Mesendoderm (in vitro differentiated cells): ENCODE data around the gene ABLIM1.

Source experiments
- DNase-seq: peaks from one replicate; pipeline ENCODE4 v3.0.0; 2013
- H2AK5ac ChIP-seq: 2 replicates; pipeline ENCODE4 v1.6.1; 2013; ENCODE audit warnings: low read length, inconsistent platforms
- H2BK120ac ChIP-seq: 2 replicates; pipeline ENCODE4 v1.6.1; 2013; ENCODE audit warnings: low read depth, mild to moderate bottlenecking, low read length, moderate library complexity, mixed read lengths
- H2BK15ac ChIP-seq: replicated peaks from 2 replicates; pipeline ENCODE4 v1.6.1; 2013; ENCODE audit warnings: low read depth, mild to moderate bottlenecking, moderate library complexity
- H2BK5ac ChIP-seq: 2 replicates; pipeline ENCODE4 v1.6.1; 2013; ENCODE audit warnings: low read length, inconsistent platforms
- H3K18ac ChIP-seq: 2 replicates; pipeline ENCODE4 v1.6.1; 2013; ENCODE audit warnings: mild to moderate bottlenecking, low read length, mixed read lengths
- H3K23ac ChIP-seq: one replicate; pipeline ENCODE4 v1.6.1; 2013; ENCODE audit warnings: low read length
- H3K27ac ChIP-seq: 2 replicates; pipeline ENCODE4 v1.5.1; 2013; ENCODE audit warnings: low read depth, mild to moderate bottlenecking, inconsistent platforms, low read length, moderate library complexity
- H3K27me3 ChIP-seq: 2 replicates; pipeline ENCODE4 v1.6.1; 2013; ENCODE audit warnings: low read length, control low read depth, mild to moderate bottlenecking, inconsistent platforms; ENCODE audit not compliant: insufficient read depth, poor library complexity
- H3K36me3 ChIP-seq: 2 replicates; pipeline ENCODE4 v1.6.1; 2013; ENCODE audit warnings: low read length, inconsistent platforms; ENCODE audit not compliant: control insufficient read depth, insufficient read depth
- H3K4ac ChIP-seq: one replicate; pipeline ENCODE4 v1.6.1; 2013; ENCODE audit warnings: low read depth, mild to moderate bottlenecking, low read length, moderate library complexity
- H3K4me1 ChIP-seq: 2 replicates; pipeline ENCODE4 v1.6.1; 2013; ENCODE audit warnings: low read depth, low read length, inconsistent platforms; ENCODE audit not compliant: control insufficient read depth
- H3K4me2 ChIP-seq: 2 replicates; pipeline ENCODE4 v1.6.1; 2013; ENCODE audit warnings: low read length
- H3K4me3 ChIP-seq: 2 replicates; pipeline ENCODE4 v1.5.1; 2013; ENCODE audit warnings: mild to moderate bottlenecking, low read length
- H3K56ac ChIP-seq: one replicate; pipeline ENCODE4 v1.6.1; 2013; ENCODE audit warnings: low read length
- H3K79me1 ChIP-seq: 2 replicates; pipeline ENCODE4 v1.6.1; 2013; ENCODE audit warnings: low read length, inconsistent platforms
- H3K79me2 ChIP-seq: 2 replicates; pipeline ENCODE4 v1.6.1; 2013; ENCODE audit warnings: mild to moderate bottlenecking, low read length; ENCODE audit not compliant: control insufficient read depth, insufficient read depth
- H3K9ac ChIP-seq: 2 replicates; pipeline ENCODE4 v1.6.1; 2013; ENCODE audit warnings: low read length, inconsistent platforms
- H4K5ac ChIP-seq: one replicate; pipeline ENCODE4 v1.6.1; 2013; ENCODE audit warnings: low read length
- H4K8ac ChIP-seq: one replicate; pipeline ENCODE4 v1.6.1; 2013; ENCODE audit warnings: low read depth, mild to moderate bottlenecking, control low read depth, low read length, moderate library complexity
- WGBS: extraction: QIAGEN DNeasy Blood & Tissue Kit; methylation state at CpG from one replicate; pipeline ENCODE4 v1.1.7; 2013; ENCODE audit warnings: low lambda C conversion rate, missing lambda C conversion rate; ENCODE audit not compliant: insufficient coverage; ENCODE audit errors: extremely low coverage; 5-methylcytosine and 5-hydroxymethylcytosine counted together

The ABLIM1 gene

DNA sequence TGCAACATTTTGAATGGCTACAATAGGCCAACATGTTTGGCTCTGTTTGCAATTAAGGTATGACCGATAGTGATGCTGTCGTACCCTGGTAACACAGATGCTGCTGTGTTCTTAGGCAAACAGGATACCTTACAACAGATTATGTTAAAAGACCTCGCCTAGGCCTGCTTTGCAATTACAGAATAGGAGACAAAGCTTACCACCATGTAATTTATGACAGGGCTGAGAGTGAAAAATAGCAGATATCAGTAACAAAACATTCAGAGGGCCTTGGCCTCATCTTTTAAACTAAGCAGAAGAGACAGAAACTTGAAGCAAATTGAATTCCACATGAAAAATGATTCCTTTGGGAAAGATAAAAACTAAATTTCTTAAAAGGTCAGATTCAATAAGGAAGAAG lies 29.4 kb upstream of the ABLIM1 start:
- H2AK5ac ChIP-seq, result no peak overlapping the region
- no peak overlapping the region for H2BK120ac ChIP-seq
- no peak overlapping the region for H3K4me3 ChIP-seq
- H3K36me3 ChIP-seq, result no peaks in the 10 kb centered on the region
- no peaks in the 10 kb centered on the region for H3K27me3 ChIP-seq
- H4K8ac ChIP-seq, result no peak overlapping the region
- H2BK5ac ChIP-seq, result no peak overlapping the region
- peaks cover 2% of the 10 kb centered on the region for H3K4me1 ChIP-seq
- H3K56ac ChIP-seq, result peak overlapping the region; percentile 52
- no peaks in the 10 kb centered on the region for H3K79me1 ChIP-seq
- DNase-seq, result no peak
- no CpG with 5 or more reads among the region's 3 CpGs for WGBS
- no peak overlapping the region for H2BK15ac ChIP-seq
- H3K4ac ChIP-seq, result no peak overlapping the region
- H3K79me2 ChIP-seq, result no peaks in the 10 kb centered on the region
- H3K4me2 ChIP-seq, result no peak overlapping the region
- H3K27ac ChIP-seq, result no peak overlapping the region
- no peak overlapping the region for H3K9ac ChIP-seq
- H4K5ac ChIP-seq, result no peak overlapping the region
- H3K18ac ChIP-seq, result no peak overlapping the region
- no peak overlapping the region for H3K23ac ChIP-seq

DNA sequence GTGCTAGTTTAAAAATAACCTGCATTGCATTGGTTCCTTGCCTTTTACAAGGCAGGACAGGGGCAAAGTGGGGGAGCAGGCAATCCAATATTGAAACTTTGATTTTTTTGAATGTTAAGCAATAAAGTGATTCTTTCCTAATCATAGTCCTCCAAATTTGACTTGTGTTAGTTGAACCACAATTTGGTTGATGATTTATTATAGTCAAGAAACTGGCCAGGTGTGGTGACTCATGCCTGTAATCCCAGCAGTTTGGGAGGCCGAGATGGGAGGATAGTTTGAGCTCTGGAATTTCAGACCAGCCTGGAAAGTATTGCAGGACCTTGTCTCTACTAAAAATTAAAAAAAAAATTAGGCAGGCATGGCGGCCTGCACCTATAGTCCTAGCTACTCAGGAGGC lies 27.9 kb upstream of the ABLIM1 start:
- no peaks in the 10 kb centered on the region for H3K36me3 ChIP-seq
- H3K18ac ChIP-seq, result no peak overlapping the region
- no peak overlapping the region for H2BK5ac ChIP-seq
- H2AK5ac ChIP-seq, result no peak overlapping the region
- H3K56ac ChIP-seq, result no peak overlapping the region
- WGBS, result no CpG with 5 or more reads among the region's 2 CpGs
- H3K27me3 ChIP-seq, result no peaks in the 10 kb centered on the region
- no peak overlapping the region for H3K27ac ChIP-seq
- H3K4me1 ChIP-seq, result peaks cover 2% of the 10 kb centered on the region
- no peaks in the 10 kb centered on the region for H3K79me1 ChIP-seq
- no peak overlapping the region for H3K9ac ChIP-seq
- H3K4me2 ChIP-seq, result no peak overlapping the region
- no peak overlapping the region for H3K4ac ChIP-seq
- no peak for DNase-seq
- peak overlapping the region; percentile 45 for H2BK15ac ChIP-seq
- no peak overlapping the region for H2BK120ac ChIP-seq
- no peak overlapping the region for H4K8ac ChIP-seq
- no peak overlapping the region for H3K23ac ChIP-seq
- no peak overlapping the region for H3K4me3 ChIP-seq
- no peak overlapping the region for H4K5ac ChIP-seq
- H3K79me2 ChIP-seq, result no peaks in the 10 kb centered on the region

DNA sequence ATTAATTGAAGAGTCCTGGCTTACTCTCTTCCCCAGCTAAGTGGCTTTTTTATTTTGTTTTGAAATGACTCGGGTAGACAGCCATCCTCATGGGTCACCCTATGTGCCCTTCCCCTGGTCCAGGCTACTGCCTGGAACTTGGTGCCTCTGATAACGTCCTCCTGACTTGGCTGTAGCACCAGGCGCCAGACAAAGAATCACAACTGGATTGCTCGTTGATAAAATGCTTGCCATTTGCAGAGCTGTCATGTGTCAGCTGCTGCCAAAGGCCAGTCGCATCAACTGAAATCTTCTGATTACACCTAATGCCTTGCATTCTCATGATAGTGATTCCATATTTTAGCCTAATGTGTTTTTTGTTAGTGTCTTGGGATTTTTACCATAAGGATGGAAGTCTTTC lies 27.4 kb upstream of the ABLIM1 start:
- Histone ChIP-seq H3K4ac (no peak overlapping the region), H2BK120ac (no peak overlapping the region), H3K27ac (no peak overlapping the region), H3K79me2 (no peaks in the 10 kb centered on the region), H2BK15ac (no peak overlapping the region), H2AK5ac (no peak overlapping the region), H3K23ac (no peak overlapping the region), H4K8ac (no peak overlapping the region), H3K36me3 (no peaks in the 10 kb centered on the region), H4K5ac (no peak overlapping the region), H3K79me1 (no peaks in the 10 kb centered on the region), H3K9ac (no peak overlapping the region), H2BK5ac (no peak overlapping the region), H3K4me1 (peaks cover 2% of the 10 kb centered on the region), H3K27me3 (no peaks in the 10 kb centered on the region), H3K56ac (no peak overlapping the region), H3K4me2 (no peak overlapping the region), H3K18ac (no peak overlapping the region), H3K4me3 (no peak overlapping the region)
- no CpG with 5 or more reads among the region's 5 CpGs for WGBS
- DNase-seq, result peak; percentile 88

DNA sequence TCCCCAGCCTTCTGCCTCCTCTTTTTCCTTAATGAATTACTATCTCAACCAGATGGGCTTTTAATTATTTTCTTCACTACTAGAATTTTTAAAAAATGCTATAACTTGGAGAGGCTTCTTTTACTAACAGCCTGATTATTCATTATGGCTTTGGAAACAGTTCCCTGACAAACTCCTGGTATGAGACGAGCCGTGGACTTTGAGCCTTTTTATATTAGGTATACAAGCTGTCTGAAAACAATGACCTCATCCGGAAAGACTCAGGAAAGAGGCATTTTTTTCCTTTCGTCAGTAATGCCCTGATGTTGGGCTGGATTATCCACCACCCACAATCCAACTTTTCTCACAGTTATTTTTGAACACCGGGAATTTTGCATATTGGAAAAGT lies 26.7 kb upstream of the ABLIM1 start:
- WGBS, result no CpG with 5 or more reads among the region's 5 CpGs
- Histone ChIP-seq H3K79me1 (no peaks in the 10 kb centered on the region), H3K56ac (no peak overlapping the region), H3K36me3 (no peaks in the 10 kb centered on the region), H3K27me3 (no peaks in the 10 kb centered on the region), H3K79me2 (no peaks in the 10 kb centered on the region), H3K27ac (no peak overlapping the region), H3K4ac (no peak overlapping the region), H2BK5ac (no peak overlapping the region), H4K8ac (no peak overlapping the region), H2AK5ac (no peak overlapping the region), H3K18ac (no peak overlapping the region), H2BK120ac (no peak overlapping the region), H4K5ac (no peak overlapping the region), H3K4me2 (no peak overlapping the region), H3K4me3 (no peak overlapping the region), H2BK15ac (no peak overlapping the region), H3K4me1 (peaks cover 2% of the 10 kb centered on the region), H3K9ac (no peak overlapping the region), H3K23ac (no peak overlapping the region)
- peak; percentile 49 for DNase-seq

DNA sequence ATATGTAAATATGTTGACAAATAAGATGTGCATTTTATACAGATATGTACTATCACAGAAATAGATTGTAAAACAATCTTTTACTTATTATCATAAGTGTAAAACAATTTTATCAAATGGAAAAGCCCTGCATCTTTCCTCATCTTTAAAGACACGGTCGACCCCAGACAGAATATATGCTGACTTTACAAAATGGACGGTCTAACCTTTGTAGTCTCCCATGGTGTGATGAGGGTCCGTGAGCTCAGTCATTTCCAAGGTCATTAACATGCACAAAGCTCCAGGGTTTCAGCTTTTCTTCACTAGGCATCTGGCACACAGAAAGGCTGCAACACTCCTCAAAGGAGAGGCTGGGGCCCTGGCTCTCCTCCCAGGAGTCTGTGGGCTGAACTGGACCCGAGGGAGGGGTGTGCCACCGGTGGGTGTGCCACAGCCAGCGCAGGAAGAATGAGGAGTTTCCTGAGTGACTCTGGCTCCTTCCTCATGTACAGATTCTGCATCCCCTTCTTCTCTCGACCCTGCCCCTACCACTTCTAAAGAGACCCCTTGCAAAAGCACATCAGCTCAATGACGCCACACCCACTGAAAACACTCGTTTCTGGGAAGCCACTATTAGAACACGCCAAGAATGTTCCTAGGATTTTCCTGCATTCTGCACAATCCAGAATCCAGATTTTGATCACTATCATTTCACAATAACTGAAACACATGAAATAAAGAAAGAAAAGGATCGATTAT lies 26.2 kb upstream of the ABLIM1 start:
- no peak overlapping the region for H2BK5ac ChIP-seq
- no peak overlapping the region for H3K18ac ChIP-seq
- no peak overlapping the region for H2BK15ac ChIP-seq
- no peak overlapping the region for H3K4me3 ChIP-seq
- no peak overlapping the region for H3K9ac ChIP-seq
- H3K4me2 ChIP-seq, result no peak overlapping the region
- no peaks in the 10 kb centered on the region for H3K36me3 ChIP-seq
- H4K5ac ChIP-seq, result no peak overlapping the region
- DNase-seq, result no peak
- H4K8ac ChIP-seq, result no peak overlapping the region
- H3K4ac ChIP-seq, result no peak overlapping the region
- WGBS, result no CpG with 5 or more reads among the region's 12 CpGs
- no peaks in the 10 kb centered on the region for H3K79me2 ChIP-seq
- H3K27me3 ChIP-seq, result no peaks in the 10 kb centered on the region
- H2AK5ac ChIP-seq, result no peak overlapping the region
- no peak overlapping the region for H3K23ac ChIP-seq
- H3K56ac ChIP-seq, result no peak overlapping the region
- peaks cover 2% of the 10 kb centered on the region for H3K4me1 ChIP-seq
- H3K79me1 ChIP-seq, result no peaks in the 10 kb centered on the region
- no peak overlapping the region for H3K27ac ChIP-seq
- H2BK120ac ChIP-seq, result no peak overlapping the region

DNA sequence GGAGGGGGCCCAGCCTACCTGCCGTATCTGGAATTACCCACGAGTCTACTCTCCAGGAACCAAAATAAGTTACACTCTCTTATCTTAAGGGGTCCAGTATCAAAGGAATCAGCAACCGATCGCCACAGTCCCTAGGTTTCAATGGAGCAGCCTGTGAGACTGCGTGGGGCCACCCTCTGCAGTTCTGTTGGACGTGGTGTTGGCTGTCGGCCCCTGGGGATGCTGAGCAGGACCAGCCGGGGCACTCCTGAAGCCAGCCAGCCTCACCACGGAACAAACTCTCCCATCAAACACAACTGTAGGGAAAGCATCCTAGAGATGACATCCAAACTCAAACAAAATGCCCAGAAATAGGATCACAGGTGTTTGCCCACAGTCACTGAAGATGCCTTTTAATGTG lies 25.5 kb upstream of the ABLIM1 start:
- no peak overlapping the region for H2AK5ac ChIP-seq
- H3K79me2 ChIP-seq, result no peaks in the 10 kb centered on the region
- H3K27me3 ChIP-seq, result no peaks in the 10 kb centered on the region

More for the DNA sequence above, 25.5 kb upstream of the ABLIM1 start:
- no peak overlapping the region for H3K4me3 ChIP-seq
- no peak overlapping the region for H3K9ac ChIP-seq
- DNase-seq, result no peak
- no CpG with 5 or more reads among the region's 9 CpGs for WGBS
- H2BK5ac ChIP-seq, result no peak overlapping the region
- no peak overlapping the region for H4K5ac ChIP-seq
- H3K79me1 ChIP-seq, result no peaks in the 10 kb centered on the region
- H3K27ac ChIP-seq, result no peak overlapping the region
- H2BK15ac ChIP-seq, result no peak overlapping the region
- no peak overlapping the region for H2BK120ac ChIP-seq
- no peaks in the 10 kb centered on the region for H3K36me3 ChIP-seq
- no peak overlapping the region for H4K8ac ChIP-seq
- H3K4me2 ChIP-seq, result no peak overlapping the region
- no peak overlapping the region for H3K18ac ChIP-seq
- H3K56ac ChIP-seq, result no peak overlapping the region
- peaks cover 2% of the 10 kb centered on the region for H3K4me1 ChIP-seq
- no peak overlapping the region for H3K4ac ChIP-seq
- no peak overlapping the region for H3K23ac ChIP-seq
